ENCODE results near the gene BMP8B.

GRCh38 chr1:39727221-39727931 is 61.3 kb downstream of the BMP8B start:
- TF ChIP-seq POLR2A (IDR thresholded peaks at IDR 0.05) (no peak), CTCF (IDR thresholded peaks at IDR 0.05) (no peak)
